ENCODE measurements around the gene IGFLR1. TPM values are rescaled to one million over a fixed set of nuclear protein-coding genes. Genes with fewer than 3 reads are reported as not detected.

Gene IGFLR1
- polyA plus RNA-seq, 1 of the 3 experiments (the other 2 are of a cell fraction), result 5.6 TPM

DNA sequence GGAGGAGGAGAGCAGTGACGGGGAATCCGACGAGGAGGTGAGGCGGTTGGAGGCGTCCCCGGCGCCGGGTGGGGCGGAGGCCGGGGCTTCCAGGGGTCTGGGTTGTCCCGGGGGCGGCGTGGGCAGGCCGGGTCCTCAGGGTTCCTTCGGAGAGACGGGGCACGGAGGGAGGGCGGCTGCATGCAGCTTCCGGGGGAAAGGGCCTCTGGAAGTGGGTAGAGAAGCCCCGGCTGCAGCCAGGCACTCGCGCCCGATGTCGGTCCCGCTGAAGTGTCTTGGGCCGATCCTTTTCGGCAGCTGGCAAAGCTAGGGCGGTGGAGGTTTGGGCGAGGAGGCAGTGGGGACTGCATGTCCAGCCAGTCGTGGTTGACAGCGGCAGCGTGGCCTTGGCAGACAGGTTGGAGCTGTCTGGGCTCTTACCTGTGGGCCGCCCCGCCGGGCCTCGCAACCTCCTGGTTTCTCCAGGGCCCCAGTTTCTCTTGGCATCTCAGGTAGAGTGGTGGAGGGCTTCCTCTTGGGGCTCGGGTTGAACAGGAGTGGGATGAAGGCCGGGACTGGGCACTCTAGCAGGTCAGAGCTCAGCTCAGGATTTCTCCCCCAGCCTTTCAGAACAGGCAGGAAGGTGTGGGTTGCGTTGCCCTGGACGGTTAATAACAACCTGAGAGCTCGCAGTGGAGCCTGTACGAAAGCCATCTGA is 23.8 kb downstream of the IGFLR1 start:
- POLR2A ChIA-PET, result interaction anchor here (1.2 kb wide), 1 partner anchor 22 kb away, joined by 3 read pairs; no protein-coding TSS in a partner anchor
- peak overlapping the region; percentile 97 for H3K4me2 ChIP-seq
- H3K4me1 ChIP-seq (ENCODE audit: control insufficient read depth in 1 of 2, insufficient read depth in 2 of 2, low read depth in 1 of 2, low read length in 1 of 2), result peaks cover 5 to 24% of the 10 kb centered on the region in 2 experiments; a peak in 3 of 4 replicates
- peaks cover 28% of the 10 kb centered on the region for H4K20me1 ChIP-seq (ENCODE audit: insufficient read depth)
- WGBS (ENCODE audit: low lambda C conversion rate), result 5% methylated on average over 33 of the region's 42 CpGs
- H3K9ac ChIP-seq, result peak overlapping the region; percentile 69
- no peaks in the 10 kb centered on the region for H3K9me3 ChIP-seq
- CTCF ChIA-PET, result interaction anchor here (1.0 to 1.9 kb wide), 5 partner anchors 19 to 163 kb away, joined by 3 to 4 read pairs (median 3); no protein-coding TSS in a partner anchor
- peaks cover 6 to 32% of the 10 kb centered on the region in 2 experiments for H3K36me3 ChIP-seq (replicated peaks in 1 of 2; ENCODE audit: control insufficient read depth in 1 of 2, insufficient read depth in 2 of 2, low read length in 1 of 2)
- TF ChIP-seq POLR2AphosphoS5 (IDR thresholded peaks at IDR 0.05; ENCODE audit: low read depth, low read length) (no peak), SIN3A (IDR thresholded peaks at IDR 0.05; ENCODE audit: borderline replicate concordance, low read depth, low read length) (no peak), MXI1 (IDR thresholded peaks at IDR 0.05; ENCODE audit: low read depth, low read length) (peak; percentile 64)
- TF ChIP-seq, protein P1, sequence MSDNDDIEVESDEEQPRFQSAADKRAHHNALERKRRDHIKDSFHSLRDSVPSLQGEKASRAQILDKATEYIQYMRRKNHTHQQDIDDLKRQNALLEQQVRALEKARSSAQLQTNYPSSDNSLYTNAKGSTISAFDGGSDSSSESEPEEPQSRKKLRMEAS (IDR thresholded peaks at IDR 0.05; ENCODE audit: low read depth), result peak; percentile 56
- H3K27ac ChIP-seq (ENCODE audit: low read depth in 2 of 2, low read length in 1 of 2), result peak overlapping the region; percentile 58 to 82; a peak in 3 of 4 replicates
- DNase-seq, result peak; percentile 69
- no peaks in the 10 kb centered on the region for H3K27me3 ChIP-seq (ENCODE audit: insufficient read depth)
- H3F3A ChIP-seq (replicated peaks; ENCODE audit: insufficient read depth), result peaks cover 6% of the 10 kb centered on the region
- H3K79me2 ChIP-seq (ENCODE audit: insufficient read depth), result peaks cover 28% of the 10 kb centered on the region
- peak overlapping the region; percentile 86 to 88 for H3K4me3 ChIP-seq (ENCODE audit: low read depth in 2 of 2, low read length in 1 of 2)
- no peaks in the 10 kb centered on the region for H3K9me2 ChIP-seq
- H2AFZ ChIP-seq (ENCODE audit: low read depth), result no peak overlapping the region

DNA sequence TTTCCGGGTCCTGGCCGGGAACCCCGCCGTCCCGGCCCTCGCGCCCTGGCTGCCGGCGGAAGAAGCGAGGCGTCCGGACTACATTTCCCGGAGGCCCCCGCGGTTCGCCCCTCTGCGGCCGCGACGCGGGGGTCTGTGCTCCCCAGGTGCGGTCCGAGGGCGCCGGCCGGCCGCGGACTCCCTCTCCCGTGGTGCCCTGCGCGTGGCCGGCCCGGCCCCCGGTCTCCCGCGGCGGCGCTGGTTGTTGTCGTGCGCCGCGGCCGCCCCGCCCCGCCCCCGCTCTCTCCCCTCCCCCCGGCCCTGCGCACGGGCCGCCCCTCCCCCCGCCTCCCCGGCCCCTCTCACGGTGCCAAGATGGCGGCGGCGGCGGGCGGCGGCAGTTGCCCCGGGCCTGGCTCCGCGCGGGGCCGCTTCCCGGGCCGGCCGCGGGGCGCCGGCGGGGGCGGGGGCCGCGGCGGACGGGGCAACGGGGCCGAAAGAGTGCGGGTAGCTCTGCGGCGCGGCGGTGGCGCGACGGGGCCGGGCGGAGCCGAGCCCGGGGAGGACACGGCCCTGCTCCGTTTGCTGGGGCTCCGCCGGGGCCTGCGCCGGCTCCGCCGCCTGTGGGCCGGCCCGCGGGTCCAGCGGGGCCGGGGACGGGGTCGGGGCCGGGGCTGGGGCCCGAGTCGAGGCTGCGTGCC is 24.4 kb downstream of the IGFLR1 start, which contains the start of gene KMT2B:
Gene KMT2B (plus strand): TSS at position 339 of the 680 bp plus-strand sequence. CDS start 16 bp downstream, at position 355.
- ChIA-PET CTCF (interaction anchor here (1.0 to 1.9 kb wide), 4 partner anchors 19 to 162 kb away, joined by 3 to 4 read pairs (median 3); no protein-coding TSS in a partner anchor), POLR2A (interaction anchor here (1.2 kb wide), 1 partner anchor 23 kb away, joined by 3 read pairs; no protein-coding TSS in a partner anchor)
- H3K4me3 ChIP-seq (ENCODE audit: low read depth in 2 of 2, low read length in 1 of 2), result peak within 1 kb of the TSS; percentile 88 to 91
- WGBS (ENCODE audit: low lambda C conversion rate), result no CpG with 5 or more reads among the region's 109 CpGs
- peaks cover 6% of the 10 kb centered on the region for H3F3A ChIP-seq (replicated peaks; ENCODE audit: insufficient read depth)
- peak within 1 kb of the TSS; percentile 62 to 95 for H3K27ac ChIP-seq (ENCODE audit: low read depth in 2 of 2, low read length in 1 of 2)
- no peaks in the 10 kb centered on the region for H3K9me2 ChIP-seq
- H3K9ac ChIP-seq, result peak within 1 kb of the TSS; percentile 69
- peaks cover 5 to 24% of the 10 kb centered on the region in 2 experiments; a peak in 3 of 4 replicates for H3K4me1 ChIP-seq (ENCODE audit: control insufficient read depth in 1 of 2, insufficient read depth in 2 of 2, low read depth in 1 of 2, low read length in 1 of 2)
- H3K9me3 ChIP-seq, result no peaks in the 10 kb centered on the region
- peak; percentile 99 for DNase-seq
- peak within 1 kb of the TSS; percentile 97 for H3K4me2 ChIP-seq
- H4K20me1 ChIP-seq (ENCODE audit: insufficient read depth), result peaks cover 28% of the 10 kb centered on the region
- H2AFZ ChIP-seq (ENCODE audit: low read depth), result peak within 1 kb of the TSS; percentile 86
- peaks cover 28% of the 10 kb centered on the region for H3K79me2 ChIP-seq (ENCODE audit: insufficient read depth)
- peaks cover 6 to 25% of the 10 kb centered on the region in 2 experiments for H3K36me3 ChIP-seq (replicated peaks in 1 of 2; ENCODE audit: control insufficient read depth in 1 of 2, insufficient read depth in 2 of 2, low read length in 1 of 2)
- no peak for TF ChIP-seq EZH2phosphoT487 (IDR thresholded peaks at IDR 0.05; ENCODE audit: borderline replicate concordance, low read depth)
- peak; percentile 68 for TF ChIP-seq YY1 (IDR thresholded peaks at IDR 0.05; ENCODE audit: low read depth)
- TF ChIP-seq, protein P1 (IDR thresholded peaks at IDR 0.05; ENCODE audit: low read depth), result no peak
- TF ChIP-seq ELF1 (IDR thresholded peaks at IDR 0.05), result peak; percentile 88; the same call in 1 of the 2 replicates
- TF ChIP-seq JUND (IDR thresholded peaks at IDR 0.05), result no peak
- 0 out of 2 replicates have a peak, but pooled peaks have one; percentile 5 for TF ChIP-seq NRF1 (IDR thresholded peaks at IDR 0.05; ENCODE audit: low read depth, low read length)
- no peak for TF ChIP-seq FOXM1 (IDR thresholded peaks at IDR 0.05; ENCODE audit: low read depth)
- TF ChIP-seq, protein P2, sequence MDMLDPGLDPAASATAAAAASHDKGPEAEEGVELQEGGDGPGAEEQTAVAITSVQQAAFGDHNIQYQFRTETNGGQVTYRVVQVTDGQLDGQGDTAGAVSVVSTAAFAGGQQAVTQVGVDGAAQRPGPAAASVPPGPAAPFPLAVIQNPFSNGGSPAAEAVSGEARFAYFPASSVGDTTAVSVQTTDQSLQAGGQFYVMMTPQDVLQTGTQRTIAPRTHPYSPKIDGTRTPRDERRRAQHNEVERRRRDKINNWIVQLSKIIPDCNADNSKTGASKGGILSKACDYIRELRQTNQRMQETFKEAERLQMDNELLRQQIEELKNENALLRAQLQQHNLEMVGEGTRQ (IDR thresholded peaks at IDR 0.05; ENCODE audit: borderline replicate concordance, low read depth, low read length), result no peak
- TF ChIP-seq GABPA (IDR thresholded peaks at IDR 0.05; ENCODE audit: low read depth), result no peak
- TF ChIP-seq FOSL2 (IDR thresholded peaks at IDR 0.05; ENCODE audit: borderline replicate concordance, low read depth), result no peak
- no peaks in the 10 kb centered on the region for H3K27me3 ChIP-seq (ENCODE audit: insufficient read depth)
